Posterior cingulate gyrus (tissue), 11 donors: Measurements from ENCODE around the gene HIKESHI.
A peak's percentile ranks its signal among the peaks of the same experiment; 100 is the strongest.
"Not testable (repeated sequence)": the region's sequence is repeated elsewhere in the genome, so short reads cannot be mapped to it uniquely, and the experiment has no call there.

Experiments
- DNase-seq, 10 donors: peaks; one replicate each; pipeline versions ENCODE4 v3.0.0 to v3.0.0-alpha.2; 2020 to 2021; ENCODE audit warnings: mixed read lengths in 3 of 10
- intact Hi-C: fragments of 100-400 bp; cut with DNase I; formaldehyde crosslinking; loops from one replicate; pipeline ENCODE4 v1.15.1; 2023

The HIKESHI gene

GRCh38 chr11:86291466-86292262, 10.4 kb upstream of the HIKESHI start:
- intact Hi-C loops: loop anchor here (5.0 kb wide), 1 partner anchor 349 kb away; no protein-coding TSS in a partner anchor
- DNase-seq: peak in 6 of 10 donors; percentile 17 to 79 (median 41)

- DNase-seq: no peak
- intact Hi-C loops: loop anchor here (5.0 kb wide), 1 partner anchor 351 kb away; no protein-coding TSS in a partner anchor
Observed at GRCh38 chr11:86292912-86293616, 9.0 kb upstream of the HIKESHI start.

- intact Hi-C loops: loop anchor here (5.0 kb wide), 1 partner anchor 352 kb away; no protein-coding TSS in a partner anchor
- DNase-seq: no peak
Observed at GRCh38 chr11:86294026-86294425, 8.0 kb upstream of the HIKESHI start.

- intact Hi-C loops: loop anchor here (2.0 to 10.0 kb wide), 2 partner anchors 57 to 637 kb away; partner anchors contain the start of genes CREBZF and EED
- DNase-seq: no peak
Observed at GRCh38 chr11:86301742-86302091, 323 bp upstream of the HIKESHI start.

GRCh38 chr11:86303257-86303656, 1.2 kb downstream of the HIKESHI start:
- intact Hi-C loops: loop anchor here (2.0 to 10.0 kb wide), 2 partner anchors 58 to 638 kb away; partner anchors contain the start of genes CREBZF and EED
- no peak for DNase-seq

GRCh38 chr11:86308710-86309109, 6.7 kb downstream of the HIKESHI start:
- intact Hi-C loops: loop anchor here (10.0 kb wide), 1 partner anchor 644 kb away; the partner anchor contains the start of gene CREBZF
- DNase-seq: not testable (repeated sequence)

GRCh38 chr11:86313793-86314192, 11.8 kb downstream of the HIKESHI start:
- intact Hi-C loops: no loop called here

GRCh38 chr11:86314636-86315035, 12.6 kb downstream of the HIKESHI start:
- intact Hi-C loops: no loop called here

More at GRCh38 chr11:86313793-86314192, 11.8 kb downstream of the HIKESHI start:
- no peak for DNase-seq

GRCh38 chr11:86335131-86335767, 33.2 kb downstream of the HIKESHI start:
- DNase-seq: no peak
- intact Hi-C loops: no loop called here

More at GRCh38 chr11:86314636-86315035, 12.6 kb downstream of the HIKESHI start:
- no peak for DNase-seq

- DNase-seq: no peak
- intact Hi-C loops: no loop called here
Observed at GRCh38 chr11:86337227-86337626, 35.2 kb downstream of the HIKESHI start.

- intact Hi-C loops: no loop called here
Observed at GRCh38 chr11:86341382-86341781, 39.3 kb downstream of the HIKESHI start.

GRCh38 chr11:86346513-86346912, 44.5 kb downstream of the HIKESHI start:
- intact Hi-C loops: no loop called here
- DNase-seq: no peak

More at GRCh38 chr11:86341382-86341781, 39.3 kb downstream of the HIKESHI start:
- DNase-seq: no peak

GRCh38 chr11:86355256-86355655, 53.2 kb downstream of the HIKESHI start:
- intact Hi-C loops: no loop called here
- DNase-seq: no peak

- intact Hi-C loops, DNase-seq: not testable (repeated sequence)
Observed at GRCh38 chr11:86357412-86357811, 55.4 kb downstream of the HIKESHI start.

GRCh38 chr11:86358720-86359119, 56.7 kb downstream of the HIKESHI start:
- intact Hi-C loops: no loop called here
- no peak for DNase-seq

GRCh38 chr11:86360775-86361395, 58.8 kb downstream of the HIKESHI start:
- intact Hi-C loops: no loop called here
- DNase-seq: no peak

GRCh38 chr11:86363424-86363823, 61.4 kb downstream of the HIKESHI start:
- intact Hi-C loops: no loop called here
- no peak for DNase-seq

- DNase-seq: no peak
- intact Hi-C loops: no loop called here
Observed at GRCh38 chr11:86365546-86365945, 63.5 kb downstream of the HIKESHI start.

GRCh38 chr11:86369668-86370067, 67.6 kb downstream of the HIKESHI start:
- peak in 1 of 10 donors; percentile 53 for DNase-seq
- intact Hi-C loops: no loop called here

- intact Hi-C loops: no loop called here
- DNase-seq: no peak
Observed at GRCh38 chr11:86370171-86370570, 68.1 kb downstream of the HIKESHI start.
